K562 (cell line): ENCODE data around the gene SOST. TPM values are rescaled to one million over a fixed set of nuclear protein-coding genes. Genes with fewer than 3 reads are reported as not detected.

Experiments used
- ATAC-seq: fragments of 200-7000 bp; cut with Tn5 transposase; 3 replicates; pipeline ENCODE4 v1.9.1; 2020; ENCODE audit warnings: moderate library complexity
- BruUV-seq: library from RNA; stranded (reverse); fragments of 400-500 nt; replicated peaks from 2 replicates; lab custom pipeline; 2021; lab: Mats Ljungman, UMichigan
- CTCF ChIA-PET: fragments of 300-600 bp; formaldehyde crosslinking; extraction: SDS; loops from one replicate; lab custom pipeline; 2021; ENCODE audit warnings: low intra/inter-chr PET ratio; lab: Yijun Ruan, JAX
- POLR2A ChIA-PET: fragments of 300-600, 350-650 bp; sonication (Branson Sonifier 250); formaldehyde crosslinking; extraction: SDS; loops from one replicate; lab custom pipeline; 2021; ENCODE audit warnings: antibody characterized with exemption, inconsistent platforms; lab: Yijun Ruan, JAX
- DNase-seq, 4 experiments: peaks; one replicate each; pipeline versions ENCODE4 v3.0.0 to v3.0.0-alpha.2; 2011 to 2018; ENCODE audit warnings: low spot score in 3 of 4, mixed read lengths in 3 of 4; ENCODE audit errors: extremely low read depth in 1 of 4
- FAIRE-seq: peaks from 2 replicates; lab custom pipeline; 2011; peaks lifted over from hg19 to GRCh38; lab: Jason Lieb, UNC
- H2AFZ ChIP-seq: 2 replicates; pipeline ENCODE4 v1.6.0; 2011; ENCODE audit warnings: low read depth, low read length, control low read depth, inconsistent platforms
- H3K27ac ChIP-seq: fragments of 200-600 bp; 3 replicates; pipeline ENCODE4 v1.8.0; 2011; ENCODE audit warnings: low read depth, mild to moderate bottlenecking, control low read depth, inconsistent platforms, low read length, moderate library complexity, mixed read lengths; ENCODE audit errors: extremely low read depth
- H3K27me3 ChIP-seq, 2 experiments: fragments of 300-600 bp in 1 of 2; 2 replicates in 1 of 2; 3 replicates in 1 of 2; pipeline versions ENCODE4 v1.6.0 to v1.8.0; 2011; ENCODE audit warnings: inconsistent platforms in 2 of 2, low read length in 2 of 2, mild to moderate bottlenecking in 1 of 2, mixed read lengths in 1 of 2, moderate library complexity in 1 of 2; ENCODE audit not compliant: control insufficient read depth in 2 of 2, insufficient read depth in 2 of 2
- H3K36me3 ChIP-seq: fragments of 300-600 bp; 3 replicates; pipeline ENCODE4 v1.8.0; 2011; ENCODE audit warnings: mild to moderate bottlenecking, low read length, inconsistent platforms; ENCODE audit not compliant: control insufficient read depth, insufficient read depth
- H3K4me1 ChIP-seq, 2 experiments: fragments of 200-600 bp in 1 of 2; replicated peaks in 1 of 2; 2 replicates in 1 of 2; 3 replicates in 1 of 2; pipeline versions ENCODE4 v1.5.1 to v1.8.0; 2011; ENCODE audit warnings: inconsistent platforms in 2 of 2, low read length in 2 of 2, mild to moderate bottlenecking in 1 of 2, mixed read lengths in 1 of 2, moderate library complexity in 1 of 2; ENCODE audit not compliant: control insufficient read depth in 2 of 2, insufficient read depth in 2 of 2
- H3K4me2 ChIP-seq: 2 replicates; pipeline ENCODE4 v1.6.1; 2011; ENCODE audit warnings: low read length, control low read depth, inconsistent platforms, mixed read lengths; ENCODE audit not compliant: insufficient read depth
- H3K4me3 ChIP-seq: fragments of 200-600 bp; sonication (generic), shearing (Covaris generic); 2 replicates; pipeline ENCODE4 v1.5.1; 2016; ENCODE audit warnings: control low read depth, inconsistent platforms
- H3K79me2 ChIP-seq: fragments of 200-600 bp; 3 replicates; pipeline ENCODE4 v1.8.0; 2011; ENCODE audit warnings: low read length, inconsistent platforms; ENCODE audit not compliant: control insufficient read depth, insufficient read depth
- H3K9ac ChIP-seq, 2 experiments: 2 replicates each; pipeline versions ENCODE4 v1.6.0 to v1.6.1; 2011; ENCODE audit warnings: low read depth in 2 of 2, low read length in 2 of 2, control low read depth in 1 of 2, inconsistent platforms in 1 of 2, mild to moderate bottlenecking in 1 of 2, mixed read lengths in 1 of 2; ENCODE audit not compliant: insufficient read depth in 1 of 2
- H3K9me1 ChIP-seq: one replicate; pipeline ENCODE4 v1.6.0; 2011; ENCODE audit warnings: inconsistent platforms, mild to moderate bottlenecking, low read length, moderate library complexity; ENCODE audit not compliant: control insufficient read depth, insufficient read depth
- H3K9me3 ChIP-seq: replicated peaks from 2 replicates; pipeline ENCODE4 v1.5.1; 2011; ENCODE audit warnings: low read depth, low read length, inconsistent platforms; ENCODE audit not compliant: control insufficient read depth, insufficient read depth
- H4K20me1 ChIP-seq: replicated peaks from 2 replicates; pipeline ENCODE4 v1.6.1; 2011; ENCODE audit warnings: low read length, inconsistent platforms, mixed read lengths; ENCODE audit not compliant: control insufficient read depth, insufficient read depth
- FOXP1 ChIP-seq: sonication (generic); formaldehyde crosslinking; IDR thresholded peaks from 2 replicates; pipeline ENCODE4 v1.8.0; 2022; ENCODE audit warnings: mild to moderate bottlenecking, missing genetic modification reagents
- ILF3 ChIP-seq: fragments of 450-650 bp; IDR thresholded peaks from 2 replicates; pipeline ENCODE4 v1.6.1; 2018; ENCODE audit warnings: antibody characterized with exemption, mild to moderate bottlenecking, moderate library complexity, borderline replicate concordance
- IRF2 ChIP-seq: sonication (generic); formaldehyde crosslinking; IDR thresholded peaks from 2 replicates; pipeline ENCODE4 v1.8.1; 2022; ENCODE audit warnings: mild to moderate bottlenecking, missing genetic modification reagents
- RBM25 ChIP-seq: fragments of 200-400 bp; formaldehyde crosslinking; IDR thresholded peaks from 2 replicates; pipeline ENCODE4 v1.6.1; 2018; ENCODE audit warnings: low read length, low read depth, moderate library complexity; ENCODE audit not compliant: severe bottlenecking
- TAF1 ChIP-seq: IDR thresholded peaks from 2 replicates; pipeline ENCODE4 v1.6.1; 2011; ENCODE audit warnings: mild to moderate bottlenecking, low read length, moderate library complexity; ENCODE audit not compliant: insufficient read depth, control insufficient read depth, severe bottlenecking; ENCODE audit errors: extremely low read depth
- WGBS: fragments of 100-300 bp; shearing (Covaris generic); methylation state at CpG from one replicate; pipeline ENCODE4 v1.1.6; 2016; ENCODE audit warnings: low coverage, mixed read lengths; ENCODE audit not compliant: insufficient coverage; ENCODE audit errors: missing lambda C conversion rate; 5-methylcytosine and 5-hydroxymethylcytosine counted together
- in situ Hi-C: fragments of 300-500 bp; cut with MboI; formaldehyde crosslinking; loops from 4 replicates; pipeline ENCODE4 v1.15.0; 2018; ENCODE audit warnings: inconsistent platforms, mixed read lengths
- intact Hi-C: fragments of 100-400 bp; cut with micrococcal nuclease; formaldehyde crosslinking; loops from 2 replicates; pipeline ENCODE4 v1.14.2; 2022
- polyA plus RNA-seq, 8 experiments: library from polyadenylated mRNA; depleted of rRNA in 4 of 8; stranded (reverse) in 5 of 8; unstranded in 3 of 8; fragments of >200 nt; fragmentation: Nextera tagmentation in 2 of 8; fragmentation: Illumina TruSeq in 1 of 8; extraction: Ambion mirVana in 2 of 8; extraction: Trizol in 1 of 8; gene quantifications; 2 replicates each; pipeline versions ENCODE4 v1.2.1 to v1.2.3, GENCODE V29; 2011 to 2014; ENCODE audit warnings: inconsistent platforms in 1 of 8, missing spikeins in 1 of 8
- total RNA-seq, 7 experiments: library from RNA; depleted of rRNA in 6 of 7; stranded (reverse); fragments of >200 nt in 6 of 7; fragmentation: Illumina TruSeq in 2 of 7; extraction: Trizol in 2 of 7; gene quantifications; 2 replicates each; pipeline versions ENCODE4 v1.2.1 to v1.2.3, GENCODE V29; 2011 to 2021; ENCODE audit warnings: low replicate concordance in 1 of 7

The SOST gene
- total and polyA plus RNA-seq, 9 of the 15 experiments (the other 6 are each of a cell fraction or from before 2014, with no cell fraction given), result not detected

- in situ Hi-C loops (no loop called here), intact Hi-C loops (no loop called here)
- TF ChIP-seq ILF3 (no peak), IRF2 (CRISPR knock-in tag) (no peak), RBM25 (peak; percentile 29), FOXP1 (CRISPR knock-in tag) (no peak), TAF1 (no peak)
- no peaks in the 10 kb centered on the region for H3K79me2 ChIP-seq
- CTCF ChIA-PET, result no interaction called here
- peaks cover 2 to 7% of the 10 kb centered on the region in 2 experiments; a peak in 2 of 5 replicates for H3K27me3 ChIP-seq
- no peaks in the 10 kb centered on the region for H3K36me3 ChIP-seq
- no peak overlapping the region for H3K4me3 ChIP-seq
- POLR2A ChIA-PET, result interaction anchor here (0.7 to 1.0 kb wide), 3 partner anchors 18 to 56 kb away, joined by 3 to 4 read pairs (median 4); no protein-coding TSS in a partner anchor
- FAIRE-seq, result no peak
- DNase-seq, result no peak
- H3K4me2 ChIP-seq, result no peak overlapping the region
- ATAC-seq, result no peak
- no peak overlapping the region for H3K9ac ChIP-seq
- H3K9me1 ChIP-seq, result no peaks in the 10 kb centered on the region
- no peak overlapping the region for H3K27ac ChIP-seq
- no peaks in the 10 kb centered on the region for H4K20me1 ChIP-seq
- no peak overlapping the region for H2AFZ ChIP-seq
- peaks cover 7 to 14% of the 10 kb centered on the region in 2 experiments for H3K4me1 ChIP-seq
- H3K9me3 ChIP-seq, result no peaks in the 10 kb centered on the region
- 66% methylated on average over 3 of the region's 3 CpGs for WGBS
- no TSS peak for BruUV-seq
These were observed 36.3 kb downstream of the SOST start for GRCh38 chr17:43722269-43722619.
